H9 (cell line): Measurements from ENCODE around the gene ANTXR2. TPM values are rescaled to one million over a fixed set of nuclear protein-coding genes. Genes with fewer than 3 reads are reported as not detected.

Source experiments
- DNase-seq: peaks from one replicate; pipeline ENCODE4 v3.0.0-alpha.2; 2017
- H2AFZ ChIP-seq: one replicate; pipeline ENCODE4 v1.6.1; 2013; ENCODE audit warnings: mild to moderate bottlenecking, low read length, control low read depth, moderate library complexity
- H2AK5ac ChIP-seq: 2 replicates; pipeline ENCODE4 v1.6.1; 2013; ENCODE audit warnings: low read length, control low read depth, mixed read lengths; ENCODE audit not compliant: insufficient read length
- H2BK120ac ChIP-seq: one replicate; pipeline ENCODE4 v1.6.1; 2013; ENCODE audit warnings: low read depth, mild to moderate bottlenecking, low read length, control low read depth, inconsistent platforms; ENCODE audit not compliant: poor library complexity, severe bottlenecking
- H2BK12ac ChIP-seq: 2 replicates; pipeline ENCODE4 v1.6.1; 2013; ENCODE audit warnings: low read length, control low read depth, mixed read lengths, low read depth; ENCODE audit not compliant: insufficient read length
- H2BK15ac ChIP-seq: 2 replicates; pipeline ENCODE4 v1.6.1; 2013; ENCODE audit warnings: low read depth, low read length, control low read depth
- H2BK20ac ChIP-seq: one replicate; pipeline ENCODE4 v1.6.1; 2013; ENCODE audit warnings: low read depth, mild to moderate bottlenecking, low read length, control low read depth, inconsistent platforms; ENCODE audit not compliant: poor library complexity, severe bottlenecking
- H2BK5ac ChIP-seq: 2 replicates; pipeline ENCODE4 v1.6.1; 2013; ENCODE audit warnings: low read length, control low read depth, mixed read lengths; ENCODE audit not compliant: insufficient read length
- H3K14ac ChIP-seq: 2 replicates; pipeline ENCODE4 v1.6.1; 2013; ENCODE audit warnings: low read length, control low read depth; ENCODE audit not compliant: insufficient read depth
- H3K18ac ChIP-seq: 2 replicates; pipeline ENCODE4 v1.6.1; 2013; ENCODE audit warnings: low read depth, mild to moderate bottlenecking, mixed read lengths, low read length, control low read depth; ENCODE audit not compliant: insufficient read length
- H3K23ac ChIP-seq: 2 replicates; pipeline ENCODE4 v1.6.1; 2013; ENCODE audit warnings: low read length, control low read depth, mixed read lengths, low read depth; ENCODE audit not compliant: insufficient read length
- H3K23me2 ChIP-seq: 2 replicates; pipeline ENCODE4 v1.6.1; 2013; ENCODE audit warnings: low read depth, mild to moderate bottlenecking, mixed read lengths, low read length, control low read depth; ENCODE audit not compliant: insufficient read length, poor library complexity, severe bottlenecking
- H3K27ac ChIP-seq: 2 replicates; pipeline ENCODE4 v1.5.1; 2013; ENCODE audit warnings: low read length, control low read depth, mixed read lengths, low read depth; ENCODE audit not compliant: insufficient read length
- H3K27me3 ChIP-seq: 2 replicates; pipeline ENCODE4 v1.6.1; 2013; ENCODE audit warnings: low read length, control low read depth, inconsistent platforms; ENCODE audit not compliant: insufficient read depth
- H3K4ac ChIP-seq: 2 replicates; pipeline ENCODE4 v1.6.1; 2013; ENCODE audit warnings: low read depth, mild to moderate bottlenecking, control low read depth, inconsistent platforms, low read length, moderate library complexity
- H3K4me1 ChIP-seq: 2 replicates; pipeline ENCODE4 v1.6.1; 2013; ENCODE audit warnings: low read length, control low read depth, inconsistent platforms; ENCODE audit not compliant: insufficient read depth
- H3K4me2 ChIP-seq: 2 replicates; pipeline ENCODE4 v1.6.1; 2013; ENCODE audit warnings: low read length, control low read depth, mixed read lengths; ENCODE audit not compliant: insufficient read length, insufficient read depth
- H3K56ac ChIP-seq: 2 replicates; pipeline ENCODE4 v1.6.1; 2013; ENCODE audit warnings: low read depth, mild to moderate bottlenecking, mixed read lengths, low read length, control low read depth; ENCODE audit not compliant: insufficient read length
- H3K79me1 ChIP-seq: 2 replicates; pipeline ENCODE4 v1.6.1; 2013; ENCODE audit warnings: low read depth, mild to moderate bottlenecking, moderate library complexity, low read length, control low read depth, inconsistent platforms; ENCODE audit not compliant: insufficient read depth, poor library complexity, severe bottlenecking
- H3K79me2 ChIP-seq: 2 replicates; pipeline ENCODE4 v1.6.1; 2013; ENCODE audit warnings: low read length, control low read depth, inconsistent platforms; ENCODE audit not compliant: insufficient read depth
- H3K9ac ChIP-seq: 2 replicates; pipeline ENCODE4 v1.6.1; 2013; ENCODE audit warnings: low read length, control low read depth, mixed read lengths; ENCODE audit not compliant: insufficient read length; ENCODE audit errors: extremely low read depth
- H3K9me3 ChIP-seq: one replicate; pipeline ENCODE4 v1.6.1; 2013; ENCODE audit warnings: low read depth, low read length, inconsistent platforms; ENCODE audit not compliant: control insufficient read depth
- H3T11ph ChIP-seq: one replicate; pipeline ENCODE4 v1.6.1; 2013; ENCODE audit warnings: mild to moderate bottlenecking, low read length, control low read depth, inconsistent platforms
- H4K20me1 ChIP-seq: one replicate; pipeline ENCODE4 v1.6.1; 2013; ENCODE audit not compliant: control insufficient read depth, insufficient read length, insufficient read depth
- H4K5ac ChIP-seq: 2 replicates; pipeline ENCODE4 v1.6.1; 2013; ENCODE audit warnings: low read depth, mild to moderate bottlenecking, mixed read lengths, low read length, control low read depth; ENCODE audit not compliant: insufficient read length
- H4K8ac ChIP-seq: replicated peaks from 2 replicates; pipeline ENCODE4 v1.6.1; 2013; ENCODE audit warnings: low read length, control low read depth, mixed read lengths, low read depth; ENCODE audit not compliant: insufficient read length
- H4K91ac ChIP-seq: 2 replicates; pipeline ENCODE4 v1.6.1; 2013; ENCODE audit warnings: low read depth, mild to moderate bottlenecking, moderate library complexity, mixed read lengths, low read length, control low read depth; ENCODE audit not compliant: insufficient read length
- H3K27ac Mint-ChIP-seq, 3 experiments: 2 replicates in 2 of 3; 3 replicates in 1 of 3; pipeline ENCODE4 v1.8.0; 2020 to 2021; ENCODE audit warnings: mixed read lengths in 3 of 3, mild to moderate bottlenecking in 1 of 3, moderate library complexity in 1 of 3
- H3K27me3 Mint-ChIP-seq: 2 replicates; pipeline ENCODE4 v1.8.0; 2021; ENCODE audit warnings: low read depth, mild to moderate bottlenecking, moderate library complexity, mixed read lengths
- H3K36me3 Mint-ChIP-seq, 3 experiments: 2 replicates in 2 of 3; 3 replicates in 1 of 3; pipeline ENCODE4 v1.8.0; 2020 to 2021; ENCODE audit warnings: low read depth in 3 of 3, mixed read lengths in 3 of 3; ENCODE audit not compliant: insufficient read depth in 1 of 3
- H3K4me1 Mint-ChIP-seq, 2 experiments: 2 replicates each; pipeline ENCODE4 v1.8.0; 2020; ENCODE audit warnings: mixed read lengths in 2 of 2
- H3K4me3 Mint-ChIP-seq, 2 experiments: 2 replicates in 1 of 2; 3 replicates in 1 of 2; pipeline ENCODE4 v1.8.0; 2020 to 2021; ENCODE audit warnings: mild to moderate bottlenecking in 2 of 2, mixed read lengths in 2 of 2, moderate library complexity in 1 of 2
- H3K9me3 Mint-ChIP-seq, 2 experiments: 2 replicates in 1 of 2; 3 replicates in 1 of 2; pipeline ENCODE4 v1.8.0; 2020; ENCODE audit warnings: mild to moderate bottlenecking in 2 of 2, mixed read lengths in 2 of 2, moderate library complexity in 1 of 2
- WGBS: extraction: QIAGEN DNeasy Blood & Tissue Kit; methylation state at CpG from one replicate; pipeline ENCODE4 v1.1.7; 2013; ENCODE audit warnings: missing lambda C conversion rate, low lambda C conversion rate, mixed read lengths; ENCODE audit not compliant: insufficient read length; ENCODE audit errors: extremely low coverage; 5-methylcytosine and 5-hydroxymethylcytosine counted together
- total RNA-seq: library from RNA; stranded (reverse); gene quantifications from 2 replicates; pipeline ENCODE4 v1.2.1, GENCODE V29; 2021
- TF ChIP-seq, protein P1 (sequence below): fragments of 200-600 bp; sonication (generic); conservative IDR thresholded peaks from 3 replicates; pipeline ENCODE4 v1.8.0; 2021; ENCODE audit warnings: antibody characterized with exemption, mild to moderate bottlenecking

Gene ANTXR2
- total RNA-seq, 1 experiment from 2014 or later = 4.7 TPM

- Histone ChIP-seq H3K14ac (no peak overlapping the region), H3K9ac (no peak overlapping the region), H3T11ph (no peak overlapping the region), H3K27me3 (no peaks in the 10 kb centered on the region), H2BK5ac (no peak overlapping the region), H3K4me1 (no peaks in the 10 kb centered on the region), H4K91ac (no peak overlapping the region), H3K4me2 (no peak overlapping the region), H3K23me2 (no peaks in the 10 kb centered on the region), H3K4ac (no peak overlapping the region), H2BK120ac (no peak overlapping the region), H4K5ac (no peak overlapping the region), H3K27ac (no peak overlapping the region), H4K8ac (no peak overlapping the region), H2BK20ac (no peak overlapping the region), H2BK12ac (no peak overlapping the region), H3K79me1 (no peaks in the 10 kb centered on the region), H2AK5ac (no peak overlapping the region), H3K9me3 (no peaks in the 10 kb centered on the region), H3K18ac (no peak overlapping the region), H2BK15ac (no peak overlapping the region), H4K20me1 (no peaks in the 10 kb centered on the region), H2AFZ (no peak overlapping the region), H3K79me2 (no peaks in the 10 kb centered on the region), H3K56ac (no peak overlapping the region), H3K23ac (no peak overlapping the region)
- Mint-ChIP-seq H3K27me3 (no peaks in the 10 kb centered on the region), H3K4me3 (no peak overlapping the region), H3K27ac (no peak overlapping the region; a peak in 1 of 7 replicates), H3K9me3 (peaks cover 8 to 10% of the 10 kb centered on the region in 2 experiments), H3K36me3 (peaks cover 7% of the 10 kb centered on the region in 3 experiments; a peak in 5 of 7 replicates), H3K4me1 (peaks cover 0 to 4% of the 10 kb centered on the region in 2 experiments; a peak in 2 of 4 replicates)
- TF ChIP-seq, protein P1, sequence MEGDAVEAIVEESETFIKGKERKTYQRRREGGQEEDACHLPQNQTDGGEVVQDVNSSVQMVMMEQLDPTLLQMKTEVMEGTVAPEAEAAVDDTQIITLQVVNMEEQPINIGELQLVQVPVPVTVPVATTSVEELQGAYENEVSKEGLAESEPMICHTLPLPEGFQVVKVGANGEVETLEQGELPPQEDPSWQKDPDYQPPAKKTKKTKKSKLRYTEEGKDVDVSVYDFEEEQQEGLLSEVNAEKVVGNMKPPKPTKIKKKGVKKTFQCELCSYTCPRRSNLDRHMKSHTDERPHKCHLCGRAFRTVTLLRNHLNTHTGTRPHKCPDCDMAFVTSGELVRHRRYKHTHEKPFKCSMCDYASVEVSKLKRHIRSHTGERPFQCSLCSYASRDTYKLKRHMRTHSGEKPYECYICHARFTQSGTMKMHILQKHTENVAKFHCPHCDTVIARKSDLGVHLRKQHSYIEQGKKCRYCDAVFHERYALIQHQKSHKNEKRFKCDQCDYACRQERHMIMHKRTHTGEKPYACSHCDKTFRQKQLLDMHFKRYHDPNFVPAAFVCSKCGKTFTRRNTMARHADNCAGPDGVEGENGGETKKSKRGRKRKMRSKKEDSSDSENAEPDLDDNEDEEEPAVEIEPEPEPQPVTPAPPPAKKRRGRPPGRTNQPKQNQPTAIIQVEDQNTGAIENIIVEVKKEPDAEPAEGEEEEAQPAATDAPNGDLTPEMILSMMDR = no peak
- DNase-seq = no peak
- WGBS = no CpG with 5 or more reads among the region's 3 CpGs
Measured at GRCh38 chr4:80008351-80008750, 64.7 kb downstream of the ANTXR2 start.
